Erythroblast (primary cell): ENCODE data around the gene ADAM29.
"Not testable (repeated sequence)": the region's sequence is repeated elsewhere in the genome, so short reads cannot be mapped to it uniquely, and the experiment has no call there.

Experiments
- DNase-seq, 2 experiments: peaks; one replicate each; lab custom pipeline; 2025; lab: John Stamatoyannopoulos, UW
- GATA1 ChIP-seq: IDR thresholded peaks from 2 replicates; pipeline ENCODE4 v1.6.1; 2011; ENCODE audit warnings: low read depth, mild to moderate bottlenecking, control low read depth, low read length, moderate library complexity
- POLR2A ChIP-seq: IDR thresholded peaks from 2 replicates; pipeline ENCODE4 v1.6.1; 2011; ENCODE audit warnings: mild to moderate bottlenecking, low read length

ADAM29 gene

DNA sequence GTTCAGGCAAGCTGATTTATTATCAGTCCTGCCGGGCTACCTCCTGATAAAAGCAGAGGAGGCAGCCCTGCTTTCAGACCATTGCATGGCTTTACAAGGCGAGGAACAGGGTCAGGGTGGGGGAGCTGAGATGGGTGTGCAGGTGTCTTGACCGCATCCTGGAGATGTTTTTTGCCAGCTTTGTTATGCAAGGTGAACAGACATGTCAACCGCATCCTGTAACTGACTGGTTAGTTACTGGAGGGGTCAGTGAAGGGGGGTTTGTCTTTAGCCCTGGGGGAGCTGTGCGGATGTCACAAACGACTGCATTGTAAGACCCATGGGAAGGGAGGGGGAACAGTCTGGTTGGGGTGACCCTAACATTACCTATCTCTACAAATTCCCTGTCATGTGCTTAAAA, 10.0 kb downstream of the ADAM29 start:
- TF ChIP-seq GATA1 = no peak
- no peak for DNase-seq

DNA sequence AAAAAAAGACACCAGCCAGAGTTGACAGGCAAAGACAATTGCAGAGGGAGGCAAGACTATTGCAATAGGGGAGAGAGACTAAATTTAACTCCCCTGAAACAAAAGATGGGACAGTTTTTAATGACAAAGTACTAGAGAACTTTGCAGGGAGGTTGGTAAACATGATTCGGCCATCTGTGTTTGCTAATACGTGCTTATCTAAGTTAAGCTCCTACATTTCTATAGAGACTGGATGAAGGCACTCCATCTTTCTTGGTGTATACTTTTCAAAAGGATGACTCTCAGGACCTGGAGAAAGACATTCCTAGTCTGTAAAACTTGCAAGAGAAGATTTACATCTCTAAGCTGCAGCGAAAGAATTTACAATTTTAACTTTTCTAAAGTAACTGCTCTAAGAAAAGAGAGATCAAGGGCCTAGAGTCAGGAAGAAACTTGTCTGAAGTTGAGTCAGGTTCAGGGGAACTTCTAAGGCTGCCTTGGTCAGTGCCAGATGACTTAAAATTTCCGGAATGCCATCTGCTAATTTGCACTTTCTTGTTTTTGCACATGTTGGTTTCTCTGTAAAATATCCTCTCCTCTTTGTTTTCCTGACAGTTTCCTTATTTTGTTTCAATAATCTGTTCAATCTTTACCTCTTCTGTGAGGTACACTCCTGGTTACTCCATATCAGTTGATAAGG, 10.6 kb downstream of the ADAM29 start:
- no peak for DNase-seq
- TF ChIP-seq GATA1 = no peak

DNA sequence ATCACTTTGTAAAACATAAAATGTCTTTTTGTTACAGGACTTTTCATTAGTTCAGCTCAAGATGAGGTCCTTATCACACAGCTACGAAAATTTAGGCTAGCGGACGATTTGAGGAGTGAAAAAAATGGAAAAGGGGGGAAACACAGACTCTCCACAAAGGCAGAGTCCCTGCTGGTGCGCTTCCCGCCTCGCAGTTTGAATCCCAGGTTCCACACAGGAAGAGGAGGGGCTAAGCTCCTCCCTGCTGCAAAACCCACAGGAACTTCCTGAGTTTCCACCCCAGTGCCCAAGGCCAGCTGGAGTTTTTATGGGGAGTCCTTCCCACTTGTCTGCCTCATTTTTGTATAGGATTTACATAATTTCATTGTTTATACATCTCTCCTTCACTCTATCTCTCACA, 11.2 kb downstream of the ADAM29 start:
- no peak for DNase-seq
- TF ChIP-seq GATA1 (no peak), POLR2A (no peak)

DNA sequence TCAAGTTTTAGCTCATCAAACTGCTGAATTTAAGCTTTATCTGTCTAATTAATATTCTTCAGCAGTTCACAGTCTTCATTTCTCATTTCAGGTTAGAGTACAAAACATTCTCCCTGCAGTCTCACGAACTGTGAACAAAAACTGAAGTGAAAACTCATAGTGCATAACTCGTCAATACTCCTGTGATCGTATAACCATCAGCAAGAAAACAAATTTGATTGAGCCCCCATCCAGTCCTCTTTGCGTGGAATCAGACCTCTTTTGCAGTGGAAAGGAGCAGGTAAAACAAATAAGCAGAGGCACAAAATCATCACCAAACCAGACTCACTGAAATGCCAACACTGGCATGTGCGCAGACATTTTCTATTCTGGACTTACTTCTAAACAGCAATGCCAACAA, 12.7 kb downstream of the ADAM29 start:
- no peak for TF ChIP-seq GATA1
- TF ChIP-seq POLR2A = no peak
- no peak for DNase-seq

DNA sequence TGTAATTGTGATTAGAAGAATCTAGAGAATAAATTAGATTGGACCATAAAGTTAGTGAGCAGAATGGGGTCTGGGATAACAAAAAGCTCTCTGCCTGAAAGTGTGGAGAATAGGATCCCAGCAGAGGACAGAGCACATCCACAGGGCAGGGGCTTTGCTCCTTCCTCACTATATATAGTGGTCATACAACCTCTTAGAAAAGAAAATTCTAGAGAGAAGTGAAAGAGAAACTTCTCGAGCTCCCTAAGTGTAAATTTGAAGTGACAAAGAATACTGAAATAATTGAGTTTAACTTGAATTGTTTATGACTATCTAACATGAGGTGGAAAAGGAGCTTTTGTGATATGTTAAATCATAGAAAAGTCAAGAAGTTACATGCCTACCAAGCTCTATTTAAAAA, 14.9 kb downstream of the ADAM29 start:
- no peak for DNase-seq
- TF ChIP-seq GATA1 = no peak
- no peak for TF ChIP-seq POLR2A

DNA sequence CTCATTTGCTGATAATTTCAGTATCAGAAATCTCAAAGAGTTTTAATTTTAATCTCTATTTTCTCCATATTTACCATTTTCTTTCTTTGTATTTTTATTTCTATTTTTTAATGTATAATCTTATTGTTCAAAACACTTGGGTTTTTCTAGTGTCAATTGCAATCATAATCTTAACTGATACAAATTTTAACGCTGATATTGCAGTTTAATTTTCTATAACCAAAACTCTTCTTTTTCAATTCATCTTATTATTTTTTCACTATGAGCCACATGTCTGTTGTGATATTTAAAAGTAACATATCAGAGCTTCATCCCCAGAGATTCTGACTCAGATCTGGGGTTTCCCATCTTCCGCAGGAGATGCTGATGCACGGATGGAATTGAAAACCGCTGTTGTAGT, 16.2 kb downstream of the ADAM29 start:
- DNase-seq = no peak
- no peak for TF ChIP-seq POLR2A
- no peak for TF ChIP-seq GATA1

DNA sequence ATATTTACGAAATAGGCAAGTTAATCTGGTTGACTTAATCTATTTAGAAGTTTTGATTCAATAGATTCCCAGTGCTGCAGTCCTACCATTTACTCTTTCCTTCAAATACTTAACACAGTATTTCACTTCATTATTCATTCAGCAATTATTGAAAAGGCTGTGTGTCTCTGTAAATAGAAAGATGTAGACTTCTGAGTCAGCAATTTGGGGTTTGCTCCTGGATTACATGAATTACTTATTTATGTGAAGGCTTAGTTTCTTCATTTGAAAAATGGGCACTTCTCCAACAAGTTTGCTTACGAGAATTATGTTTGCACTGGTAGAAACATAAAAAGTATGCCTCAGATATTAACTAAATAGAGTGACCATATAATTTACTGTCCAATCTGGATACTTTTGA, 17.4 kb downstream of the ADAM29 start:
- no peak for DNase-seq
- TF ChIP-seq GATA1 (no peak), POLR2A (no peak)

DNA sequence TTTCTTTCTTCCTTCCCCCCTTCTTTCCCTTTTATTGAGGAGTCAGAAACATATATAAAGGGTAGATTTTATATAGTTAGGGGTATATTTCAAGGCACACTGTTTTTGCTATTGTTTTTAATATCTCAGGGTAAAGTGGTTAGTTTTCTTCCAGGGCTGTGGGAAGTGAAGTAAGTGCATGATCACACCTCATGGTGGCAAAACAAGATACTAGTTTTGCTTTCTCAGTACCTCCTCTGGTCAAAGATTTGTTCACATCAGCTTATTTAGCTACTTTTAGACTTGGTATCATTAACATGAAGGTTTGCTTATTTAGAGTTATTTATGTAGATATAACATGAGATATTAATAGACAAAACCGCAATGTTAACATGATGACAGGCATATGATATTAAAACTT, 21.8 kb downstream of the ADAM29 start:
- DNase-seq = no peak
- TF ChIP-seq POLR2A (no peak), GATA1 (no peak)

DNA sequence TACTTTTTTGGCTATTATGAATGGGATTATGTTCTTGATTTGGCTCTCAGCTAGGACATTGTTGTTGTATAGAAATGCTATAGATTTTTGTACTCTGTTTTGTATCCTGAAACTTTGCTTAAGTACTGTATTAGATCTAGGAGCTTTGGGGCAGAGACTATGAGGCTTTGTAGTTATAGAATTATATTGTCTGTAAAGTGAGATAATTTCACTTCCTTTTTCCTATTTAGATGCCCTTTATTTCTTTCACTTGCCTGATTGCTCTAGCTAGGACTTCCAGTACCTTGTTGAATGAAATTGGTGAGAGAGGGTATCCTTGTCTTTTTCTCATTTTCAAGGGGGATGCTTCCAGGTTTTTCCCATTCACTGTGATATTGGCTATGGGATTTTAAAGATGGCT, 28.1 kb downstream of the ADAM29 start:
- no peak for DNase-seq
- TF ChIP-seq POLR2A (no peak), GATA1 (no peak)

DNA sequence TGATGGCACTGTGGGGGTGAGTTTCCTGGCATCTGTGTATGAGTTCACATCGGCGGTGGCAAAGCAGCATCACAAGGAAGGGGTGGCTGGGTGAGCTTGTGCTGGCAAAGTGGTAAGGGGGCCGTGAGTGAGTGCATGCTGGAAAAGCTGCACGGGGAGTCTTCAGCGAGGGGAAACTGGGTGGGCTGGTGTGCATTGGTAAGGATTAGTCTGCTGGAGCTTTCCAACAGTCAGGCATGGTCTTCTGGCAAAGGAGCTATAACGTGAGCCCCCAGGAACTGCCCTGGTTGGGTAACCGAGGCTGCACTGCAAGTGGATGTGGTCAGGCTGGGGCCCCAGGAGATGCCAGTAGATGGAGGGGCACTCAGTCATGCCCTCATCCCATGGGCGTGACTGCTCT, 30.7 kb downstream of the ADAM29 start:
- TF ChIP-seq POLR2A = no peak
- DNase-seq = no peak

DNA sequence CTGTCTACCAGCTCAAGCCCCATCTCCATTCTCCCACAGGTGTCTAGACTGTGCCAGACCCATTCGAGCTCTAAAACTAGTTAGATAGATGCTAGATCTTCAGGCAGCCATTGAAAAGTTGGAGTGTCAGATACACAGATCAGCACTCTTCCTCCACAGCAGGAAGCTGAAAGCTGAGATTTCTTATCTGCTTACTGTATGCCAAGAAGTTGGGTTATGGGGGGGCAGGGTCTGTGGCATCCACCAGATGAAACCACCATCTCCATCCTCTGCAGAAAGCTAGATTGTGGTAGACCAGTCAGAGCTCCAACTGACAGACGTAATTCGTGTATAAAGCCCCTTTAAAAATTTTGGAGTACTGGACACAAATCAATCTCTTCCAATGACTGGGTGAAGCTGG, 54.8 kb downstream of the ADAM29 start:
- TF ChIP-seq POLR2A = no peak
- TF ChIP-seq GATA1 = no peak

DNA sequence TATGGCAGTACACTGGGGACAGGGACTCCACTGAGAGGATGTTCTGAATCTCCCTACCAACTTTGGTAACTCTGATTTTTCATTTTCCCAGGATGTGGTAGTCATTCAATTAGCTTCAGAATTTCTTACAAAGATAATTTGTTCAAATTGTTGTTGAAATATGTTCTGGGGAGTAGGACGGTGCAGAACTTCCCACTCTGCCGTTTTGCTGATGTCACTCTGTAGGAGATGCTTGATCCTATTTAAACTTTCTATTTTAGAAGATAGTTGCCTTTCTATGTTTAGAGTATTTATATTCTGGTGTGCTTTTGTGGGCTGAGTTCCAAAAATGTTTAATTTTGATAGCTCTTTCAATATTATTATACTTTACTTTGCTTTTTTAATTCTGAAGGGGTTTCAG, 55.2 kb downstream of the ADAM29 start:
- TF ChIP-seq GATA1 (no peak), POLR2A (no peak)
- DNase-seq = no peak

More for the DNA sequence above, 54.8 kb downstream of the ADAM29 start:
- DNase-seq = no peak

DNA sequence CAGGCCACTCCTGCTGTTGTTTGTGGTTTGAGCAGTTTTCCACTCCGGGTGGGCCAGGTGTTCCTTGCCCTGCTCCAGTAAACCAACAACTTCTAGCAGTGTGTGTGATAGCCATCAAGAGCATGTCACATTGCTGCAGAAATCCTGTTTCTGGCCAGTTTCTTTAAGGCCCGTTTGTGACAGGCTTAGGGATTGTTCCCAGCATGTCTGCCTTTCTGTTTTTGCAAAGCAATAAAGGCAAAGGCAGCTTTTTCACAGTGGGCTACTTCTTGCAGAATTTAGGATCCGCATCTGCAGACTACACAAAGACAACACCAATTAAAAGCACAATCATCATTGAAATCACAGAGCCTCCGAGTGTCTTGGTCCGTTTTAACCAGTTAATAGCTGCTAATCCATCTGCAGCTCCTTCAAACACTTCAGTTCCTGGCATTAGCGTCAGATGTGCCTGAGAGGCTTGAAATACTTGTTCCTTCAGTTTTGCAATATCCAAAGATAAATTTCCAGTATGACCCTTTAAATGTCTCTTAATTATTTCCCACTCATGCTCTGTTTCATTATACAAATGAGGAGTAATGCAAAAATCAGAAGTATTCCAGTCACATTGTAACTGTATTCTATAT, 65.1 kb downstream of the ADAM29 start:
- no peak for TF ChIP-seq POLR2A
- TF ChIP-seq GATA1 = no peak
- DNase-seq = no peak

DNA sequence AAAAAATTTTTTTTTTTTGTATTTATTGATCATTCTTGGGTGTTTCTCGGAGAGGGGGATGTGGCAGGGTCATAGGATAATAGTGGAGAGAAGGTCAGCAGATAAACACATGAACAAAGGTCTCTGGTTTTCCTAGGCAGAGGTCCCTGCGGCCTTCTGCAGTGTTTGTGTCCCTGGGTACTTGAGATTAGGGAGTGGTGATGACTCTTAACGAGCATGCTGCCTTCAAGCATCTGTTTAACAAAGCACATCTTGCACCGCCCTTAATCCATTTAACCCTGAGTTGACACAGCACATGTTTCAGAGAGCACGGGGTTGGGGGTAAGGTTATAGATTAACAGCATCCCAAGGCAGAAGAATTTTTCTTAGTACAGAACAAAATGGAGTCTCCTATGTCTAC, 65.7 kb downstream of the ADAM29 start:
- DNase-seq = not testable (repeated sequence)

DNA sequence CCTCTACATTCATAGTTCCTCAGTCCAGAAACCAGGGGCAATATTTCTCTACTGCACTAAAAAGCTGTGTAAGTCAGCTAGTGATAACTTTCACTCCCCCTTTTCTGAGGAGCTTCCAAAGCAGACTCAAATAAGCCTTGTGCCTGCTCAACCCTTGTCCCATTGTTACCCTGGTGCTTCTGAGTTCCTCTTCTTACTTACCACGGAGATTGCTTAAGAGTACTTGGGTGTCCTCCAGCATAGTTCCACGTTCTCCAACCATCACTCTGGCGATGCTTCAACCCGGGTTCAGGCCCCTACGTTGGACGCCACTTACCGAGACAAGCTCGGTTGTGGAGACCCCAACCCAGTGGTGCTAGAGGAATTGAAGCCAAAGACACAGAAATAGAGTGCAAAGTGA, 71.6 kb downstream of the ADAM29 start:
- TF ChIP-seq POLR2A (no peak), GATA1 (no peak)
- DNase-seq = no peak

DNA sequence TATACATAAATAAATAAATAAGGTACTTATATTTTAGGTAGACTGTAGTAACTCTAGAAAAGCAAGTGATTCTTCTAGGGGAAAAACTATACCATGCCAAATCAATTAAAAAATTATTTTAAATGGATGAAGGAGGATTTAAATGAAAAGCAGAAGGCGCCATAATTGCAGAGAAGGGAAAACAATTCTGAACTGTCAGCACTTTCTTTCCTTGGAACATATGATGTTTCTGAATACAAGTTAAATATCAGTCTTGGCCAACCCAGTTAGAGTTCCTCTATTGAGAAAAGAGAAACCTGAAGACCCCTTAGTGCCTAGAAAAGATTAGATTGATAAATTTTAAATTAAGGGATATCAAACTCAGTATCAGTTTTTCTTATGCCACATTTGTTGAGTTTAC, 75.8 kb downstream of the ADAM29 start:
- no peak for TF ChIP-seq POLR2A
- TF ChIP-seq GATA1 = no peak
- DNase-seq = no peak
